Stimulated activated CD4-positive, alpha-beta T cell treated with anti-CD3 and anti-CD28 coated beads, Interleukin-1b, Interleukin-23, amount 100 ng/mL, for 4 hours (primary cell): Measurements from ENCODE around the gene ZNF134.
A peak's percentile ranks its signal among the peaks of the same experiment; 100 is the strongest.

Experiments
- DNase-seq, 2 donors: peaks; one replicate each; pipeline ENCODE4 v3.0.0-alpha.2; 2020; ENCODE audit warnings: low read depth in 2 of 2

ZNF134 gene

DNA sequence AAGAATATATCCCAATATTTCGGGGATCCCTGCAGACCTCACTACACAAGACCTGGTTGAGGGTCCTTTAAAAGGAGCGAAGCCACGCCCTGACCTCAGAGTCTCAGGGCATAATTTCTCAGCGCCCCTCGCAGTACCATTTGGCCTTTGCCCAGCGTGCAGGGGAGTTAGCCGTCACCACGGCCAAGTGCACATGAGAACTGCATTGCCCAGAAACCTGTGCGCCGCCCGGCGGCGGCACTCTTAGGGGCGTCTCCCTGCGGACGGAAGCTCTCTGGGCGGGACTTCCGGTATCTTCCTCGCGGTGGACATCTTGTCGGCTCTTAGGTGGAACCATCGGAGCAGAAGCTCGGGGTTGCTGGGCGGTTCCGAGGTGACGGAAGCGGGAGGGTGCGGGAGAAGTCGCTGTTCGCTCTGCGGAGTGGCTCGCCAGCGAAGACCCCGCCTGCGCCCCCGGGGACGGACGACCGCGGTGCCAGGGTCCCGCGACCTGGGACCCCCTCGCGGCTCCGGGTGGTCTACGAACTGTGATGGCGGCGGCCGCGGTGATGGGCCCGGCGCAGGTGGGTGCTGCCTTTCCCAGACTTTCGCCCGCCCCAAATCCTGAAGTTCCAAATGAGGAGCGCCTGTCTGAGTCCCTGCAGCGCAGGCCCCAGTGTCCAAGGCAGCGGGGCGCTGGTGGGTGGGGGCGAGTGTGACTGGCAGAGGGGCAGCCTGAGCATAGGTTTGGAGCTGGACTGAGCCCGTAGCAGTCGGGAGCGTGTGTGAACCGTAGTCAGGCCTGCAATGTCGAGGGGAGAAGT, at the start of gene ZNF134:
Gene ZNF134 (plus strand): TSS at position 302 of the 803 bp plus-strand sequence. CDS start 5,227 bp downstream, outside the sequence.
- peak; percentile 83 for DNase-seq

DNA sequence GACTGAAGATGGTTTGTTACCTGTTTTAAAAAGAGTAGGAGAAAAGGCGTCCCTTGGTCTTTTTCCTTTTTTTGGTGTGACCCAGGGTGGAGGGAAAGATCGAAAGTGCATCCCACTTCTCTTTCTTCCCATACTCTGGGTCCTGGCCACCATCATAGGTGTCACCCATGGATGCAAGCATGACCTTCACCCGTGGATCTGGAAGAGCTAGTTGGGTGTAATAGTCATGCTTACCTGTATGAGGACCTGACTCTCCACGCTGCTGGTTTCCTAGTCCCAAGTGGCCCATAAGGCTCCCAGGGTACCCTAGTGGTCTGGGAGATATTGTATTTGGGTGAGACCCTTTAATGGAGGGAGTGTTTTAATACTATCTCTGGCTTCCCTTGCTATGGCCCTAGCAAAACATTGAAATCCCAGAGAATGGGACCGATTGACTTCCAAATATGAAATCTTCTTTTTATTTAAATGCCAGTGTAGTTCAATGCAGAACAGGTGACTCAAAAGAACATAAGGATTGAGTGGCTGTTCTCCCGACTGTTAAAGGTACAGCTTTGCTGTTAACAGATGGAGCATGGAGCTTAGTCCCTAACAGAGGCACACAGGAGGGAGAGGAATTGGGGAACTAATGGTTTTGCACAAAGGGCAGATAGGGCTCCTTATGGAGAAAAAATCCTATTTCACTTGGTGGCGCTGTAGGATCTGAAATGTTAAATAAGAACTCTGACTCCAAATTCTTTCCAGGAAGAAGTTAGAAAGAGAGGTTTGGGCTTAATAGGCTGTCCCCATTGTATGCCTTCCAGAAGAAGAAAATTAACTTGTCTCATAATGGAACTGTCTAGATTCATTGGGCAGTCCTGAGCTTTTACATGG, 47.4 kb upstream of the ZNF134 start:
- DNase-seq = no peak

DNA sequence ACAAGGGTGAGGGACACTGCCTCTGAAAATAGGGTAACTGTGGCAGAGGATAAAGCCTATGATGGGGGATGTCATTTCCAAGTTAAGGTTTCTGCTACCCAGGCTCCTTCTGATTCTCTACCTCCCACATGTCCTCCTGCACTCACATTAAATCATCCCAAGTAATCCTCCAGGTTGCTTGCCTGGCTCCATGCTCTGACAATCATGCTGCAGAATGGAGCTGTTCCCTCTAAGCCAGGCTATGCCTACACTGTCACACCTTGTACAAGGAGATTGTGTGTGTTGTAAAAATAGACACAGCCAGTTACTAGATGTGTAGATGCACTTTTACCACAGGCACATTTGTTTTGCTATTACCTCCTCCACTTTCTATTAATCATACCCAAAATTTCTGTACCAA, 43.3 kb upstream of the ZNF134 start:
- DNase-seq = no peak

DNA sequence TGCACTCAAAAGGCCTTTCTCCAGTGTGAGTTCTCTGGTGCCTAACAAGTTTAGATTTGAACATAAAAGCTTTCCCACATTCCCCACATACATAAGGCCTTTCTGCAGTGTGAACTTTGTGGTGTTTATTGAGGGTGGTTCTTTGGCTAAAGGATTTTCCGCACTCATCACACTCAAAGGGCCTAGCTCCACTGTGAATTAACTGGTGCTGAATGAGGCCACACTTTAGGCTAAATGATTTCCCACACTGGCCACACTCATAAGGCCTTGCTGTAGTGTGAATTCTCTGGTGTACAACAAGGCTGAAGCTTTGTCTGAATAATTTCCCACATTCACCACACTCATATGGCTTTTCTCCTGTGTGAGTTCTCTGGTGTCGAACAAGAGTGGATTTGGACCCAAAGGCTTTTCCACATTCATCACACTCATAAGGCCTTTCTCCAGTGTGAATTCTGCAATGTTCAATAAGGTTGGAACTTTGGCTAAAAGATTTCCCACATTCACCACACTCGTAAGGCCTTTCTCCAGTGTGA, 41.6 kb upstream of the ZNF134 start:
- DNase-seq = no peak

DNA sequence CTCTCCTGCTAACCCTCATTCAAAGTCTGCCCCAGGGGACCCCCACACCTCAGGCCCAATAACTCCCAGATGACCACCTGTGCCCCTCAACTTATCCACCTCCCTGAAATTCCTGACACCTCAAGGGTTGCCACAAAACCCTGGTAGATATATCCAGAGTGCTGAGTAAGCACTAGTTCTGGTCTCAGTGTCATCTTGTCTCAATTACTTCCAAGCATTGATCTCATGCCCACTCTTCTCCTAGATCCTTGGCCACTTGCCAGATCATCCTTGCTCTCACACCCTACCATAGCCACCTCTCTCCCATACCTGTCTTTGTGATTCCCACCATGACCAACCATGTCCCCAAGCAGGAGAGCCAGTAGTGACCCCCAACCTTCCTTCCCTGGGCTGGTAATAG, 37.4 kb upstream of the ZNF134 start:
- no peak for DNase-seq

DNA sequence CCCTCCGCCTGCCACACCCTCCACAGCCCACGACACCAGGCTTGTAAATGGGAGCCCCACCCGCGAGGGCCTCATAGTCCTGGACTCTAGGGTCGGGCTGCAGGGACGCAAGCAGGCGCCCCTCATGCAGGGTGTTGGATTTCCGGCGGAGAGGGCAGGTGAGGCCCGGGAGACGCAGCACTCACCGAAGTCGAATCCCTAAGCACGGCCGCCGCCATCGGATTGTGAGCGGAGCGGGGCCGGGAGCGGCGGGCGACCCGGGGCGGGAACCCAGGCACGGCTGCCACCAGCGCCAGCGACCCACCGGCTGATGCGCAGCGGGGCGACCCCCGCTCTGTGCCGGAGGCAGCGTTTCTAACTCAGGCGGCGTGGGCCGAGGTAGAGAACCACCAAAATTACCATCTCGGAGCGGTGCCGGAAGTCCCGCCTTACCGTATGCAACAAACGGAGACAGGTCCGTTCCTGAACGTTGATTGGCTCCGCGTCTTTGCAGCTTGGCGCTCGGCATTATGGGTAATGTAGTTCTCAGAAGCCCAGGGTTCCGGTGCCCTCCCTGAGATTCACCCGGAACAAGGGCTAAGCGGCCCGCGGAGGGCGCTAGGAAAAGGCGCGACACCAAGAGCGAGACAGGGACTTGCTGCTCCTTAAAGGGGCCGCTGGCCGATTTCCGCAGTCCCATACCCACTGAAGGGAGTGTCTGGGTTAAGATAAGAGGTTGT, 35.4 kb upstream of the ZNF134 start, which contains the start of gene ZNF416:
Gene ZNF416 (minus strand): TSS at position 425 of the 719 bp plus-strand sequence. CDS start 207 bp downstream, at position 218.
- DNase-seq = peak; percentile 80 to 90

DNA sequence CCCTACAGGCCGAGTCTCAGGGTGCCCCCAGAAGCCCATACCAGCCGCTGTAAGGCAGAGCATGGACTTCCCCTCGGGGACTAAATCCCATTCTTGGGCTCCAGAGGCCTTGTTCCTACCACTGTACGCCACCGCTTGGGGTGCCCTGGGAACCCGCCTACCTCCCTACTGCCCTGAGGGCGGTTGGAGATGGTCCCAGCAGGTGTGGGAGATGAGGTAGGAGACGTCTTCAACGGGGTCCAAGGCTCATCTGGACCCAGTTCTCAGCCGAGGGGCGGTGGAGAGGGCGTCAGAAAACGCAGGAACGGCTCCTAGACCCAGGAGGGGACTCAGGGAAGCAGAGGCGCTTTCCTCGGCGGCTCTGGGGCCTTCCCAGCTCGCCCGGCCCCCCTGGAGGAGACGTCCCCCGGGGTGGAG, 30.9 kb upstream of the ZNF134 start:
- no peak for DNase-seq

DNA sequence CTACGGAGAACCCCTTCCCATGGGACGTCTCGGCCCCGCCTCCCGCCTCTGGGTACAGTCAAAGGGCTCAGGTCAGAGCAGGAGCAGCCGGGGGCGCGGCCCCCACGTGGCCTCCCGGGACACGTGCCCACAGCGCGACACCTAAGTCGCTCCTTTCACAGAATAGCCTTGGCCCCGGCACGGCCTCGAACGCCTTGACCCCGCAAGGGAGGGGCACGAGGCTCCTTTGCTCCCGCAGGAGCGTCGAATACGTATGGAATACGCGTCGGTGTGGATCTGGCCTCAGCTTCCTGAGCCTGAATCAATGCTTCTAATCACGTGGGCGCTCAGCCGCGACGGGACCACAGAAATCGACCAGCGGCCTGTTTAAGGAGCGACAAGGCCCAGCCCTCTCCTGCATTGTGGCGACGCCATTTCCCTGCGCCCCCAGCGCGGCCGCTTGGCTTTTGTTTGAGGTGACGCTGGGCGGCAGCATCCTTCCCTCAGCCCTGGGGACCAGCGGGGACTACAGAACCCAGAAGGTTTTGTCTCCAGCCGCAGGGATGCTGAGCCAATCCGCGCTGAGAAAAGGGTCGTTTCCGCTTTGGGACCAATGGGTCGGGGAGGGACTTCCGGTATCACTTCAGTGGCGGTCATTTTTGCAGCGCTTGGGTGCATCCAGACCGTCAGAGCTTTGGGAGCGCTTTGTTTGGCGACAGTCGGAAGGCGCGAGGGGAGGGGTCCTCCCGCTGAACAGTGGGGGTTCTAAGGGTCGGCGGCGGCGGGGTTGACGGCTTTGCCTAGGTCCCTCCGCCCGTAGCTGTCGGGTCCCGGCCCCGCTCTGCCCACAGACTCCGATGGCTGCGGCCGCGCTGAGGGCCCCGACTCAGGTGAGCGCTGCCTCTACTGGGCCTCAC, 30.3 kb upstream of the ZNF134 start, which contains the start of gene ZIK1:
Gene ZIK1 (plus strand): TSS at position 625 of the 896 bp plus-strand sequence. CDS start 212 bp downstream, at position 837.
- peak; percentile 68 to 79 for DNase-seq

DNA sequence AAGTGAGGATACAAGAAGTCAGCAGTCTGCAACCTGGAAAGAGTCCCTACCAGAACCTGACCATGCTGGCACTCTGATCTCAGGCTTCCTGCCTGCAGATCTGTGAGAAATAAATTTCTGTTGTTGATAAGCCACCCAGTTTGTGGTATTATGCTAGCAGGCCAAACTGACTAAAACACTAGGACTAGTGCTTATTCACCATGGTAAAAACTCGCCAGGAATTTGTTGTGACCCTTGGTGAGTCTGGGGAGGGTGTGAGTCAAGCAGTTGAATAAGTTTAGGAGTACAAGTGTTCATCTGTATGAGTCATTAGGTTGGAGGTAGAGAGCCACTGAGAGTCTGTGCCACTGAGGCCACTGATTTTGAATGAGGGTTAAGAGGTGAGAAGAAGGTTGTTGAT, 26.5 kb upstream of the ZNF134 start:
- DNase-seq = no peak

DNA sequence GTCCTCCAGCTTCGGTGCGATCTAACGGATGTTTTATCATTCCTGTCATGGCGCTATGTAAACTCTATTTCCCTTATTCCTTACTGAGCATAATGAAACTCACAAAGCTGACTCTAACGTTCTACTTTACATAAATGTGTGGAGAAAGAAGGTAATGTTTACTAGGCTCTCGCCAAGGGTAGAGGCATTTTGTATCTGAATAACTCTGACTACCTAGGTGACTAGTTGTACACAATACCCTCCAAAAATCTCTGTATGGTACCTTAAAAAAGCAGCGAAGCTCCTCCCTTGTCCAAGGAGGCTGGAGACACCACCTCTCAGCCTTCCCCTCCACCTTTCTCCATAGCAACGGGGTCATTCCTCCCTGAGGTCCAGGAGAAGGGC, 14.7 kb upstream of the ZNF134 start:
- DNase-seq = no peak

DNA sequence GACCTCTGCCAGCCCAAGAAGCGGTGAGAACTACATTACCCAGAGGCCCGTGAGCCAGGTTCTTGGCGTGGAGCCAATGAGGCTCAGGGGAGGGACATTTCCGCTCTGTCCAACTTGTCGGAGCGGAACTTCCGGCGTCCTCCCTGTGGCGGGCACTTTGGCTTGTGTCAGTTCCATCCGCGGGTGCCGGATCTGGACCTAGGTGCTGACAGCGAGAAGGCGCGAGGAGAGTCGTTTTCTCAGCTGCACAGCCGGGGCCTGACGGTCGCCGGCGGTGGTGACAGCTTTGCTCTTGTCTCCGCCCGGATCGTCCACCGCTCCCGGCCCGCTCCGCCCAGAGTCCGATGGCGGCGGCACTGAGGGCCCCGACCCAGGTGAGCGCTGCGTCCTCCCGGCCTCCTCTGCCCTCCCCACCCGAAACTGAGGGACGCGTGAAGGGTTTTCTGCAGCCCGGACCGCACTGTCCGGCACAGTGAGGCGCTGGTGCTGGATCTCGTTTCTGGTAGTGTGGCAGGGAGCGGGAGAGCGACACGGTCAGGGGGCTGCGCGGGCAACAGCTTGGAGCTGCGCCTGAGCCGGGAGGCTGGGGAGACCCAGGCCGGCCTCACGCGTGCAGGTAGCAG, 14.2 kb upstream of the ZNF134 start, which contains the start of gene ZNF530:
Gene ZNF530 (plus strand): TSS at position 125 of the 623 bp plus-strand sequence. CDS start 4,461 bp downstream, outside the sequence.
- peak; percentile 76 to 83 for DNase-seq

DNA sequence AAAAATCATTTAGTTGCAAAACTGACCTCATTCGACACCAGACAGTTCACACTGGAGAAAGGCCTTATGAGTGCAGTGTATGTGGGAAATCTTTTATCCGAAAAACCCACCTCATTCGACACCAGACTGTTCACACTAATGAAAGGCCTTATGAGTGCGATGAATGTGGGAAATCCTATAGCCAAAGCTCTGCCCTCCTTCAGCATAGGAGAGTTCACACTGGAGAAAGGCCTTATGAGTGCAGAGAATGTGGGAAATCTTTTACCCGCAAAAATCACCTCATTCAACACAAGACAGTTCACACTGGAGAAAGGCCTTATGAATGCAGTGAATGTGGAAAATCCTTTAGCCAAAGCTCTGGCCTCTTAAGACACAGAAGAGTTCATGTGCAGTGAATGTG, 7.1 kb upstream of the ZNF134 start:
- DNase-seq = no peak

DNA sequence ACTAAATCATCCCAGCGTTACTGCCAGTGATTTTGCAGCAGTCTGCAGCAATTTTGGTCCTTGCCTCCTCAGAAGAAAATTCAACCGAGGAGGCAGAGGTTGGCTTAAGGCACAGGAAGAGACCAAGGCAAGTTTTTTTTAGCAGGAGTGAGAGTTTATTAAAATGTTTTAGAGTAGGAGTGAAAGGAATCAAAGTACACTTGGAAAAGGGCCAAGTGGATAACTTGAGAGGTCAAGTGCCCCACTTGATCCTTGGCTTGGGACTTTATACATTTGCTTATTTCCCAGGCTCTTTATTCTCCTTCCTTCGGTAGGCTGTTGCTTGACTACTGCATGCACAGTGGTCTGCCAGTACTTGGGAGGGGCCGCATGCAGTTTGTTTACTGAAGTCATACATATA, 2.9 kb upstream of the ZNF134 start:
- DNase-seq = no peak

DNA sequence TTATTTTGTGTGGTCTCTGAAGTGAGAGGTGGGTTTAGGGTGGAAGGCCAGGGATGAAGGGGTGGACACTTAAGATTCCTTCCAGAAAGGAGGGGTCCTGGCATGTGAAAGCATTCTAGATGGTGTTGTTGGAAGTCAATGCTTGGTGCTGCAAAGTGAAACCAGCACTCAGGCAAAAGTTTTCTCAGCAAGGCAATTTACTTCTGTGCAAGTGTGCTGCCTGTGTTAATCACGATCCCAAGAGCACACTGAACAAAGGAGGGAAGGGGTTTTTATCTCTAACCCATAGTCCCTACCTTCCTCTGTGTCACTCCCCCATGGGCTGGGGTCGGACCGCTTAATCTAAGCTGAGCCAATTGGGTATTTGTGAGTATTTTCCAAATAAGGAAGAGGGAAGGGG, 1.3 kb downstream of the ZNF134 start:
- DNase-seq = no peak

DNA sequence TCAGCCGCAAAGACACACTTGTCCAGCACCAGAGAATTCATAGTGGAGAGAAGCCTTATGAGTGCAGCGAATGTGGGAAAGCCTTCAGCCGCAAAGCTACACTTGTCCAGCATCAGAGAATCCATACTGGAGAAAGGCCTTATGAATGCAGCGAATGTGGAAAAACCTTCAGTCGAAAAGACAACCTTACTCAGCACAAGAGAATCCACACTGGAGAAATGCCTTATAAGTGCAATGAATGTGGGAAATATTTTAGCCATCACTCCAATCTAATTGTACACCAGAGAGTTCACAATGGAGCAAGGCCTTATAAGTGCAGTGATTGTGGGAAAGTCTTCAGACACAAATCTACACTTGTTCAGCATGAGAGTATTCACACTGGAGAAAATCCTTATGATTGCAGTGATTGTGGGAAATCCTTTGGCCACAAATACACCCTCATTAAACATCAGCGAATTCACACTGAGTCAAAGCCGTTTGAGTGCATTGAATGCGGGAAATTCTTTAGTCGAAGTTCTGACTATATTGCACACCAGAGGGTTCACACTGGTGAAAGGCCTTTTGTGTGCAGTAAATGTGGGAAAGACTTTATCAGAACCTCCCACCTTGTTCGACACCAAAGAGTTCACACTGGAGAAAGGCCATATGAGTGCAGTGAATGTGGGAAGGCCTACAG, 6.8 kb downstream of the ZNF134 start:
- no peak for DNase-seq

DNA sequence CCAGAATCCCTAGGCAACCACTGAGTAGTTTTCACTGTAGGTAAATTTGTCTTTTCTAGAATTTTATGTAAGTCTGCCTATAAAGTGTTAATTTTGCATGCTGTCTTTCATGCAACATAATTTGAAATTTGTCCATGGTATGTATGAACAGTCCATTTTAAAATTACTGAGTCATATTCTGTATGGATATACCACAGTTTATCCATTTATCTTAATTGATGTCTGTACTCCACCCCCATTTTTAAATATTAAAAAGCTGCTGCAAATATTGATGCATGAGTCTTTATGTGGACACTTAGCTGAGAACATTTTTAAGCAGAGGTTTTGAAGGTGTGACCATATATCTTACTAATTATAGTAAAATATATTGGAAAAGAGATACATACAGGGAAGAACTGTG, 9.0 kb downstream of the ZNF134 start:
- DNase-seq = no peak

DNA sequence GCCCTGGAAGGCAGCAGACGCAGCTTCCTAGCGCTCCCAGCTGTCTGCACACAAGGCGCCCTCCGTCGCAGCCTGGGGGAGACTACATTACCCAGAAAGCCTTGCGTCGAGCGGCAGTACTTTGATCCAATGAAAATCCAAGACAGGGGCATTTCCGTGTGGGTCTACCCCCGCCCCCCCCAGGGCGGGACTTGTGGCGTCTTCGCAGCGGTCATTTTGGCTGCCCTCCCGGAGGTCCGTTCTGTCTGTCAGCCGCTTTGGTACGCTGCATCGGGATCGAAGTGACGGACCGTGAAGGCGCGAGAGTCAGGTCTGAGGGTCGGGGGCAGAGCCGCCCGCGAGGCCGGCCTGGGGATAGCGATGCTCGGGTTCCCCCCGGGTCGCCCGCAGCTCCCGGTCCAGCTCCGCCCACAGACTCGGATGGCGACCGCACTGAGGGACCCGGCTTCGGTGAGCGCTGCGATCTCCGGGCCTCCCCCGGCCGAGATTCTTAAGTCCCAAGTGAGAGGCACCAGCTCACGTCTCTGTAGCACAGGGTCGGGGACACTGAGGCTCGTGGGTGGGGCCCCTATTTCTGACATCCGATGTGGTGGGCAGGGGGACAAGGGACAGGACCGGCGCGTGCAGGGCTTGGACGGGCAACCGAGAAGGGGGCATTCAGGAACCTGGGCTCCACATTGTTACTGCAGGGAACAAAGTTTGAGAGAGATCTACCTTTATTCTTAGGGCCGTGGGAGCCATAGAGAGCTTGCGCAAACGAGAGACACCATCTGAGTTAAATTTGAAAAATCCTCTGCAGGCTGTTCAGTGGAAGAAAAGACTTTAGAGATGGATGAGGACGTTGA, 19.2 kb downstream of the ZNF134 start, which contains the start of gene ZNF211:
Gene ZNF211 (plus strand): TSS at position 182 of the 845 bp plus-strand sequence. CDS start 179 bp downstream, at position 361.
- peak; percentile 75 to 78 for DNase-seq

DNA sequence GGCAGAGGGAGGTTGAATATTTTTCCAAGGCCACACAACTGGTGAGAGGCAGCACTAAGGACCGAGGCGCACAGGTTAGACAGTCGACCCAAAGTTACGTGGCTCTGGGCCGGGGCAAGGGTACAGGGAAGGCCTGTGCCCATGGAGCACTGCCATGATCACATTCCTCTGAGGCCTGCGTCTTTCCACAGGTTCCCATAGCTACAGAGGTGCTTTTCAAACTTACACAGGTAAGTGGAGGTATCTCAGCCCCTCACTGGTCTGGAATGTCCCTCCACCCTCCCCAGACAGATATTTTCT, 19.7 kb downstream of the ZNF134 start:
- DNase-seq = no peak

DNA sequence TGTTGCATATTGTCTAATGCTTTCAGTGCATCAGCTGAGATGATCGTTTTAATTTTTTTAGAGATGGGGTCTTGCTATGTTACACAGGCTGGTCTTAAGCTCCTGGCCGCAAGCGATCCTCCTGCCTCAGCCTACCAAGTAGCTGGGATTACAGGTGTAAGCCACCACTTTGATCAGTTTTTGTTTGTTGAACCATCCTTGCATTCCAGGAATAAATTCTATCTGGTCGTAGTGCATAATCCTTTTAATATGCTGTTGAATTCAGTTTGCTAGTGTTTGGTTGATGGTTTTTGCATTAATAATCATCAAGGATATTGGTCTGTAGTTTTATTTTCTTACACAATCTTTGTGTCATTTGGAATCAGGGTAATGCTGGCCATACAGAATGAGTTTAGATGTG, 23.3 kb downstream of the ZNF134 start:
- DNase-seq = no peak
